HG02938 (cell line): ENCODE measurements around the gene WDR18.
"Not testable (repeated sequence)": the region's sequence is repeated elsewhere in the genome, so short reads cannot be mapped to it uniquely, and the experiment has no call there.

Experiments
- ATAC-seq: cut with Tn5 transposase; IDR thresholded peaks from one replicate; pipeline ENCODE4 v1.9.1; 2021; ENCODE audit warnings: mild to moderate bottlenecking, moderate library complexity; ENCODE audit not compliant: unreplicated experiment

WDR18 gene

GRCh38 chr19:1018393-1018792 is 34.2 kb downstream of the WDR18 start:
- ATAC-seq: no peak

GRCh38 chr19:1018932-1019615 is 34.9 kb downstream of the WDR18 start:
- ATAC-seq: no peak

GRCh38 chr19:1019616-1019961 is 35.4 kb downstream of the WDR18 start:
- ATAC-seq: no peak

GRCh38 chr19:1019980-1020867 is 36.1 kb downstream of the WDR18 start:
- ATAC-seq: no peak

- peak; percentile 74 for ATAC-seq
Observed at GRCh38 chr19:1020868-1021425, 36.8 kb downstream of the WDR18 start, which contains the start of gene TMEM259. TSS of gene TMEM259 (minus strand) at chr19:1021123. CDS start at chr19:1020996, 127 bp downstream.

GRCh38 chr19:1023883-1024188 is 39.7 kb downstream of the WDR18 start:
- not testable (repeated sequence) for ATAC-seq

- not testable (repeated sequence) for ATAC-seq
Observed at GRCh38 chr19:1025080-1025479, 40.9 kb downstream of the WDR18 start.

GRCh38 chr19:1025960-1026782 is 42.0 kb downstream of the WDR18 start, which contains the start of gene CNN2:
TSS of gene CNN2 (plus strand) at chr19:1026608. CDS start at chr19:1026662, 54 bp downstream.
- no peak for ATAC-seq

GRCh38 chr19:1026783-1027649 is 42.9 kb downstream of the WDR18 start:
- no peak for ATAC-seq

- ATAC-seq: no peak
Observed at GRCh38 chr19:1027650-1028061, 43.5 kb downstream of the WDR18 start.

- no peak for ATAC-seq
Observed at GRCh38 chr19:1028062-1028926, 44.1 kb downstream of the WDR18 start.

GRCh38 chr19:1032264-1032867 is 48.2 kb downstream of the WDR18 start:
- no peak for ATAC-seq

- no peak for ATAC-seq
Observed at GRCh38 chr19:1035998-1036621, 52.0 kb downstream of the WDR18 start.

GRCh38 chr19:1037621-1038064 is 53.5 kb downstream of the WDR18 start:
- no peak for ATAC-seq

- ATAC-seq: no peak
Observed at GRCh38 chr19:1038978-1039645, 55.0 kb downstream of the WDR18 start.

- peak; percentile 64 for ATAC-seq
Observed at GRCh38 chr19:1039646-1040475, 55.7 kb downstream of the WDR18 start, which contains the start of gene ABCA7. TSS of gene ABCA7 (plus strand) at chr19:1040107. CDS start at chr19:1041362, 1,255 bp downstream.
